ENCODE data around the gene RPH3AL.

RPH3AL gene

DNA sequence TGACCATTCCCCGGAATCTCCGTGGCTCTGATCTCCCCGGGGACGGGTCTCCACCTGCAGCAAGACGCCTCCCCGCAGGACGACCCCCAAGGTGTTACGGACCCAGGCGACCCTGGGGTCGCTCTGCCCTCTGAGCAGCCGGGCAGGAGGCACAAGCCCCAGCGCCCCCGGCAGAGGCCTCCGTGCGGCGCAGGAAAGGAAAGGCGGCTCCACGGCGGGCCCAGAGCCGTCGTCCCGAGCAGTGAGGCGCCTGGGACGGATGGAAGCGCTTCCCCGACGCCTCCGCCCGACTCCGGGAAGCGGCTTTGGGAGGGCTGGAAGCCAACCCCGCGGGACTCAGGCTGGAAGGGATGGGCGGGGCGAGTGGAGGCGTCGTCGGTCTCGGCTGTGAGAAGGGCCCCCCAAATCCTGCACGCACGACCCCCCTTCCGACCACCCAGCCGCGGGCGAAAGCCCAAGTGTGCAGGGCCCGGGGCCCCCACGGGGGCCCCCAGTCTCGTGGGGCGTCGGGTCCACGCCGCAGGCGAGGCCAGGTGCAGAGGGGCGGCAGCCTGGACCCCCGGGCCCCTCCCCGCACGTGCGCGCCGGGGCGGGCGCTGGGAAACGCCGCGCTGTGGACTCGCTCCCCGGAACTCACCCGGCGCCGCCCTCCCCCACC is 32.7 kb upstream of the RPH3AL start:
- H3K4me3 ChIP-seq (ENCODE audit: low read length): no peak overlapping the region
- DNase-seq (ENCODE audit: low read depth): peak; percentile 10
- TF ChIP-seq, protein P1, sequence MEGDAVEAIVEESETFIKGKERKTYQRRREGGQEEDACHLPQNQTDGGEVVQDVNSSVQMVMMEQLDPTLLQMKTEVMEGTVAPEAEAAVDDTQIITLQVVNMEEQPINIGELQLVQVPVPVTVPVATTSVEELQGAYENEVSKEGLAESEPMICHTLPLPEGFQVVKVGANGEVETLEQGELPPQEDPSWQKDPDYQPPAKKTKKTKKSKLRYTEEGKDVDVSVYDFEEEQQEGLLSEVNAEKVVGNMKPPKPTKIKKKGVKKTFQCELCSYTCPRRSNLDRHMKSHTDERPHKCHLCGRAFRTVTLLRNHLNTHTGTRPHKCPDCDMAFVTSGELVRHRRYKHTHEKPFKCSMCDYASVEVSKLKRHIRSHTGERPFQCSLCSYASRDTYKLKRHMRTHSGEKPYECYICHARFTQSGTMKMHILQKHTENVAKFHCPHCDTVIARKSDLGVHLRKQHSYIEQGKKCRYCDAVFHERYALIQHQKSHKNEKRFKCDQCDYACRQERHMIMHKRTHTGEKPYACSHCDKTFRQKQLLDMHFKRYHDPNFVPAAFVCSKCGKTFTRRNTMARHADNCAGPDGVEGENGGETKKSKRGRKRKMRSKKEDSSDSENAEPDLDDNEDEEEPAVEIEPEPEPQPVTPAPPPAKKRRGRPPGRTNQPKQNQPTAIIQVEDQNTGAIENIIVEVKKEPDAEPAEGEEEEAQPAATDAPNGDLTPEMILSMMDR (IDR thresholded peaks at IDR 0.05; ENCODE audit: insufficient read depth, low read depth, low read length, missing control alignments): no peak

DNA sequence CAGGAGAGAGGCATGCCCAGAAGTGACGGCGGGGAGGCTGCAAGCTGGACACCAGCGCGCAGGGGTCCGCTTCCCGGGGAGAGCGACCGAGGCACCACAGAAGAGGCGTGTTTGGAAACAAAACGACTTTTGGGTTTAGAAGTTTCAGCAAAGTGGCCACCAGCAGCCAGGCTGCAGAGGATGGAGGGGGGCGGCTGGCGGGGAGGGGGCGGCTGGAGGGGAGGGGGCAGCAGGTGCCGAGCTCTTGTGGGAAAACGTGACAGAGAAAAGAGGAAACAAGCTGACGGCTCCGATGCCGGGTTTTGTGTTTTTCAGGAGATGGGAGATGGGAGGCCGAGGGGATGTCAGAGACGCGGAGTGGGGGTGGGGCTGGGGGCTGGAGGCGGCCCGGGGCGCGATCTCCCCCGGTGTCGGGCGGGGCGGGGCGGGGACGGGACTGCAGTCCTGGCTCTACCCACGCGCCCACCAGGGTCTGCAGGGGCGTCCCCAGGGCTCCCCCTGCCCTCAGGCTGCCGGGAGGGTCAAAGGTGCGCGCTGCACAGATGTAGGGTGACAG is 32.1 kb upstream of the RPH3AL start:
- DNase-seq (ENCODE audit: low read depth): no peak
- TF ChIP-seq, protein P1 (IDR thresholded peaks at IDR 0.05; ENCODE audit: insufficient read depth, low read depth, low read length, missing control alignments): no peak
- no peak overlapping the region for H3K4me3 ChIP-seq (ENCODE audit: low read length)

DNA sequence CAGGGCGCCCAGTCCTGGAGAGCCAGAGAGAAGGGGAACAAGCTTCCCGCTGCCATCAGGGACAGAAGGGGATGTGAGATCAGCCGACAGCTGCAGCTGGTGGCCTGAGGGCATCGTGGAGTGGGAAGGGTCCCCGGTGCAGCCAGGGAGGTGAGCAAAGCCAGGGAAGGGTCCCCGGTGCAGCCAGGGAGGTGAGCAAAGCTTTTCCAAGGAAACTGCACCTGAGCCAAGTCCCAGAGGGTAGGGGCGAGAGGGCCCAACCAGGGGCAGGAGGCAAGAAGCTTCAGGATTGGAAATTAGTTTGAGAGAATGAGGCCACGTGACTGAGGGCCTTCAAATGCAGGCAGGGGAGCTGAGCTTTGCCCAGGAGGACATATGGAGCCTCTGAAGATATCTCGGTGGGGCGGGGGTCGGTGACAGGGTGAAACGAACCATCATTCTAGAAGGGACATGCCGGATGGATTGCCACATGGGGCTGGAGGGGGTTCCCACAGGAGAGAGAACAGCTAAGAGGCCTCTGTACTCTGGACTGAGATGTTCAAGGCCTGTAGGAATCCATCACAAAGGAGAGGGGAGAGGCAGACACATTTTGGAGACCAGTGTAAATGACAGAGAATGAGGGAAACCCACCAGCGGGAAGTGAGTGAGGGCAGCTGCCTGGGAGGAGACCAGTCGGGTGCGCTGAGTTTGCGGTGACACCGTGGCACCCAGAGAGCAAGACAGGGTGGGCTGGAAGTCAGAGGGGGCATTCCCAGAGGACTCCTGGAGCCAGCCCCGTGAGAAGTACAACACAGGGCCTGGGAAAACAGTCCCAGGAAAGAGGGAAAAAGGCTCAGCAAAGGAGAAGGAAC is 31.4 kb upstream of the RPH3AL start:
- H3K4me3 ChIP-seq (ENCODE audit: low read length): no peak overlapping the region
- TF ChIP-seq, protein P1 (IDR thresholded peaks at IDR 0.05; ENCODE audit: insufficient read depth, low read depth, low read length, missing control alignments): no peak
- DNase-seq (ENCODE audit: low read depth): no peak

DNA sequence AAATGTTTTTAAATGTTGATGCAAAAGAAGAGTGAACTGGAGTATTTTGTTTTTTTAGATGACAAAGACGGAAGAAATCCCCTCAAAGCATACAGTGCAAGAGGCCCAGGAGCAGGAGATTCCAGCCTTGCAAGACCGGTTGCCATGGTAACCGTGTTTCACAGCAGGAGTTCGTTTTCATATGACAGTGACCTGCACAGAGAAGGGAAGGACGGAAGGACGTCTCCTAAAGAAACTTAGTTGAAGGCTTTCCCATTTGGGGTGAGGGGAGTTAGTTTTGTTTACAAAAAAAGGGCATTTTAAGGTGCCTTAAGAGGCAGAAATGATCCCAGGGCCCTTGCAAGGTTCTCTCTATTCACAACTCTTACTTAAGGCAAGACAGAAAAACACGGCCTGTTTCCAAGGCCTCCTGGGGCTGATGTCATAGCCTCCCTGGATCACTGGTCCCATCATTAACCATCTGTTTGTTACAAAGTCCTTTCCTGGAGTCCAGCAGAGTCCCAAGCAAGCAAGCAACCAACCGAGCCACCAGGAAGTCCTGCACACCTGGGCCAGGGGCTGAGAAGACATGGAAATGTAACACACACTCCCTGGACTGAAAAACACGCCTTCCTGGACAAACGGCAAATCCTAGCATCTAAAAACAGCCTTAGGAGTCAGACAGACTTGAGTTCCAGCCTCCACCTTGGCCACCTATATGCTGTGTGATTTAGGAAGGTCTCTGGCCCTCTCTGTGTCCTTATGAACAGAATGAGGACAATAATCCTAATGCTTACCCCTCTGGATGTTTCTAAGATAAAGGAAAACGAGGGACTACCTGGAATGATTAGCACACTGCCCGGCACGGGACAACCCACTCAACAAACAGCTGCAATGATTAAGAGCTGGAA is 30.3 kb upstream of the RPH3AL start:
- no peak overlapping the region for H3K4me3 ChIP-seq (ENCODE audit: low read length)
- TF ChIP-seq, protein P1 (IDR thresholded peaks at IDR 0.05; ENCODE audit: insufficient read depth, low read depth, low read length, missing control alignments): no peak
- DNase-seq (ENCODE audit: low read depth): peak; percentile 18

DNA sequence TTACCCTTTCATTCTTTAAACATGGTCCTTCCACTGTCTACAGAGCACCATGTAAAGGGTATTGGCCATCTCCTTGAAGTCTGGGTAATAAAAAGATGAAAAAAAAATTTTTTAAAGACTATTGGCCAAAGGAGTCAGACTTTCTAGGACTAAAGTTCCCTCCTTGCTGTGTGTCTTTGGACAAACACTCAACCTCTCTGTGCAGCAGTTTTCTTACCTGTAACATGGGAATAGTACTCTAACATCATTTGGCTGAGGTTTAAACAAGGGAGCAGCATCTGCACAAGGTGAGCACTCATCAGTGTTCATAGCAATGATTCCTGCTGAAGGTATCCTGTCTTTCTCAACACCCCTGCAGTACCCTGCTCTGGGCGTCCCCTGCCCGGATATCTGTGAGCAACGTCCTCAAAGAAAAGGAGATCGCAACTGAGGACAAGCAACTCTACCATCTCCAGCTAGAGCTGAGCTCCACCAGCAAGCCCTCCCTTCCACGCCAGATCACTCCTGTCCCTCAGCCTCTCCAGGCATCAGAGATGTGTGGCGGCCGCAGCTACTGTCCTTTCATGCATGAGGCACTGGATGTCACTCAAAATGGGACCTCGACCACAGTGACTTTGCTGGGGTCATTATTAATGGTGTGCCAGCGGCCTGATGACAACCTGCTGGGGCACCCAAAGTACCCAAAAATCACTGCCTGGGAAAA is 29.5 kb upstream of the RPH3AL start:
- no peak for DNase-seq (ENCODE audit: low read depth)
- TF ChIP-seq, protein P1 (IDR thresholded peaks at IDR 0.05; ENCODE audit: insufficient read depth, low read depth, low read length, missing control alignments): no peak
- H3K4me3 ChIP-seq (ENCODE audit: low read length): no peak overlapping the region

DNA sequence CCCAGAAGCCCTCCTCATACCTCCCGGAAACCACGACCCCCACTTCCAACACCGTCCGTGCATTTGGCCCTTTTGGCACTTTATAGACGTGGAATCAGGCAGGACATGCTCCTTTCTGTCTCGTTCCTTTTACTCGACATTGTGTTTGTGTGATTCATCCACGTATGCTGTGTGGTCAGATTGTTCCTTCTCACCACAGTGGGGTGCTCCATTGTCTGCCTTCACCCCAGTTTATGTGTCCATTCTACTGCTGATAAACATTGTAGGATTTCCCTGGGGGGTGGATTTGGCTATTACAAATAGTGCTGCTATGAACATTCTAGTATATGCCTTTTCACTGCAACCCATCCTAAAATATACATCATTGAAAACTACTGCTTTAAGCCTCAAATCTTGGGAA is 28.9 kb upstream of the RPH3AL start:
- no peak overlapping the region for H3K4me3 ChIP-seq (ENCODE audit: low read length)
- TF ChIP-seq, protein P1 (IDR thresholded peaks at IDR 0.05; ENCODE audit: insufficient read depth, low read depth, low read length, missing control alignments): no peak
- DNase-seq (ENCODE audit: low read depth): no peak

Measured in epithelial cell of esophagus (primary cell).